Measurements from ENCODE around the gene EYA4. TPM values are rescaled to one million over a fixed set of nuclear protein-coding genes. Genes with fewer than 3 reads are reported as not detected.

EYA4 gene
- total RNA-seq, 1 experiment from 2014 or later: not detected

- TF ChIP-seq CTCF (IDR thresholded peaks at IDR 0.05; ENCODE audit: insufficient read depth in 1 of 2, low read depth in 1 of 2, low read length in 1 of 2, severe bottlenecking in 1 of 2, unreplicated experiment in 1 of 2): no peak
- no peaks in the 10 kb centered on the region for H3K9me3 Mint-ChIP-seq (ENCODE audit: unreplicated experiment)
- intact Hi-C loops (cut with micrococcal nuclease; ENCODE audit: unreplicated experiment): no loop called here
- CTCF ChIA-PET: no interaction called here
- POLR2A ChIA-PET: no interaction called here
- H3K4me3 Mint-ChIP-seq (ENCODE audit: unreplicated experiment): no peak overlapping the region
- H3K27ac Mint-ChIP-seq (ENCODE audit: unreplicated experiment): no peak overlapping the region
- H3K4me1 ChIP-seq: no peaks in the 10 kb centered on the region
- H3K4me3 ChIP-seq (ENCODE audit: low read depth, low read length): no peak overlapping the region
- H3K36me3 Mint-ChIP-seq (ENCODE audit: insufficient read depth, unreplicated experiment): no peaks in the 10 kb centered on the region
- BruUV-seq (replicated peaks): no TSS peak
- no peaks in the 10 kb centered on the region for H3K27me3 ChIP-seq (replicated peaks; ENCODE audit: control insufficient read depth, insufficient read depth, low read length)
- no peak for DNase-seq
- peaks cover 13% of the 10 kb centered on the region for H3K27me3 Mint-ChIP-seq (ENCODE audit: insufficient read depth, unreplicated experiment)
- no peaks in the 10 kb centered on the region for H3K36me3 ChIP-seq (ENCODE audit: control insufficient read depth, insufficient read depth, low read length)
- H3K9me3 ChIP-seq: no peaks in the 10 kb centered on the region
- H3K4me1 Mint-ChIP-seq (ENCODE audit: low read depth, unreplicated experiment): no peaks in the 10 kb centered on the region
Measured at GRCh38 chr6:133266186-133266585, 25.0 kb downstream of the EYA4 start.

GRCh38 chr6:133268621-133269020 is 27.5 kb downstream of the EYA4 start:
- Mint-ChIP-seq H3K4me3 (ENCODE audit: unreplicated experiment) (no peak overlapping the region), H3K27me3 (ENCODE audit: insufficient read depth, unreplicated experiment) (peaks cover 4% of the 10 kb centered on the region), H3K36me3 (ENCODE audit: insufficient read depth, unreplicated experiment) (no peaks in the 10 kb centered on the region), H3K9me3 (ENCODE audit: unreplicated experiment) (no peaks in the 10 kb centered on the region), H3K27ac (ENCODE audit: unreplicated experiment) (no peak overlapping the region), H3K4me1 (ENCODE audit: low read depth, unreplicated experiment) (no peaks in the 10 kb centered on the region)
- POLR2A ChIA-PET: no interaction called here
- Histone ChIP-seq H3K9me3 (no peaks in the 10 kb centered on the region), H3K36me3 (ENCODE audit: control insufficient read depth, insufficient read depth, low read length) (no peaks in the 10 kb centered on the region), H3K4me3 (ENCODE audit: low read depth, low read length) (no peak overlapping the region), H3K27me3 (replicated peaks; ENCODE audit: control insufficient read depth, insufficient read depth, low read length) (no peaks in the 10 kb centered on the region), H3K4me1 (no peaks in the 10 kb centered on the region)
- CTCF ChIA-PET: no interaction called here
- intact Hi-C loops (cut with micrococcal nuclease; ENCODE audit: unreplicated experiment): no loop called here
- no peak for TF ChIP-seq CTCF (IDR thresholded peaks at IDR 0.05; ENCODE audit: insufficient read depth in 1 of 2, low read depth in 1 of 2, low read length in 1 of 2, severe bottlenecking in 1 of 2, unreplicated experiment in 1 of 2)
- DNase-seq: no peak
- no TSS peak for BruUV-seq (replicated peaks)

- no peak for DNase-seq
- H3K9me3 Mint-ChIP-seq (ENCODE audit: unreplicated experiment): no peaks in the 10 kb centered on the region
- no peaks in the 10 kb centered on the region for H3K27me3 ChIP-seq (replicated peaks; ENCODE audit: control insufficient read depth, insufficient read depth, low read length)
- H3K4me1 ChIP-seq: no peaks in the 10 kb centered on the region
- H3K27me3 Mint-ChIP-seq (ENCODE audit: insufficient read depth, unreplicated experiment): peaks cover 6% of the 10 kb centered on the region
- no peaks in the 10 kb centered on the region for H3K36me3 Mint-ChIP-seq (ENCODE audit: insufficient read depth, unreplicated experiment)
- intact Hi-C loops (cut with micrococcal nuclease; ENCODE audit: unreplicated experiment): no loop called here
- H3K36me3 ChIP-seq (ENCODE audit: control insufficient read depth, insufficient read depth, low read length): no peaks in the 10 kb centered on the region
- CTCF ChIA-PET: no interaction called here
- no peak for TF ChIP-seq CTCF (IDR thresholded peaks at IDR 0.05; ENCODE audit: insufficient read depth in 1 of 2, low read depth in 1 of 2, low read length in 1 of 2, severe bottlenecking in 1 of 2, unreplicated experiment in 1 of 2)
- no peak overlapping the region for H3K4me3 ChIP-seq (ENCODE audit: low read depth, low read length)
- BruUV-seq (replicated peaks): no TSS peak
- H3K27ac Mint-ChIP-seq (ENCODE audit: unreplicated experiment): no peak overlapping the region
- no peaks in the 10 kb centered on the region for H3K9me3 ChIP-seq
- H3K4me1 Mint-ChIP-seq (ENCODE audit: low read depth, unreplicated experiment): no peaks in the 10 kb centered on the region
- POLR2A ChIA-PET: no interaction called here
- no peak overlapping the region for H3K4me3 Mint-ChIP-seq (ENCODE audit: unreplicated experiment)
Measured at GRCh38 chr6:133274813-133275212, 33.7 kb downstream of the EYA4 start.
